OCI-LY1 (cell line): ENCODE measurements around the gene PNPLA8.

Experiments
- H2AFZ ChIP-seq: fragments of 200-600 bp; sonication (generic), shearing (Covaris generic); 2 replicates; pipeline ENCODE4 v1.6.0; 2014; ENCODE audit warnings: antibody characterized with exemption, mild to moderate bottlenecking, low read length
- H3F3A ChIP-seq: fragments of 200-600 bp; sonication (generic), shearing (Covaris generic); 2 replicates; pipeline ENCODE4 v1.6.0; 2014; ENCODE audit warnings: mild to moderate bottlenecking, antibody characterized with exemption, low read length, moderate library complexity; ENCODE audit not compliant: insufficient read depth
- H3K27ac ChIP-seq: fragments of 200-600 bp; sonication (generic); 2 replicates; pipeline ENCODE4 v1.5.1; 2014; ENCODE audit warnings: low read length, mixed run types, mild to moderate bottlenecking, low read depth; ENCODE audit not compliant: poor library complexity, severe bottlenecking
- H3K27me3 ChIP-seq: fragments of 200-600 bp; sonication (generic); 2 replicates; pipeline ENCODE4 v1.6.0; 2014; ENCODE audit warnings: antibody characterized with exemption, mild to moderate bottlenecking, low read length, moderate library complexity; ENCODE audit not compliant: insufficient read depth
- H3K36me3 ChIP-seq: fragments of 200-600 bp; sonication (generic); 2 replicates; pipeline ENCODE4 v1.6.1; 2014; ENCODE audit warnings: mild to moderate bottlenecking, antibody characterized with exemption, low read length, moderate library complexity, mixed read lengths; ENCODE audit not compliant: insufficient read depth
- H3K4me1 ChIP-seq: fragments of 200-600 bp; sonication (generic); 2 replicates; pipeline ENCODE4 v1.5.1; 2014; ENCODE audit warnings: mild to moderate bottlenecking, low read length, moderate library complexity; ENCODE audit not compliant: insufficient read depth, severe bottlenecking
- H3K4me2 ChIP-seq: fragments of 200-600 bp; sonication (generic), shearing (Covaris generic); 2 replicates; pipeline ENCODE4 v1.6.1; 2014; ENCODE audit warnings: low read length
- H3K4me3 ChIP-seq: fragments of 200-600 bp; sonication (generic); 2 replicates; pipeline ENCODE4 v1.5.1; 2014; ENCODE audit warnings: low read length, low read depth, mild to moderate bottlenecking, mixed read lengths; ENCODE audit not compliant: poor library complexity, severe bottlenecking
- H3K79me2 ChIP-seq: fragments of 200-600 bp; shearing (Covaris generic); 2 replicates; pipeline ENCODE4 v1.6.1; 2016; ENCODE audit warnings: mixed run types, low read length, mixed read lengths; ENCODE audit not compliant: insufficient read depth
- H3K9ac ChIP-seq: fragments of 200-600 bp; sonication (generic), shearing (Covaris generic); 2 replicates; pipeline ENCODE4 v1.6.1; 2014; ENCODE audit warnings: mild to moderate bottlenecking, low read length, mixed read lengths
- H3K9me2 ChIP-seq: fragments of 200-600 bp; sonication (generic), shearing (Covaris generic); 2 replicates; pipeline ENCODE4 v1.6.1; 2014; ENCODE audit warnings: low read depth, mild to moderate bottlenecking, low read length, mixed read lengths
- H3K9me3 ChIP-seq: fragments of 200-600 bp; shearing (Covaris generic); 2 replicates; pipeline ENCODE4 v1.6.1; 2014; ENCODE audit warnings: low read length, mixed read lengths
- H4K20me1 ChIP-seq: fragments of 200-600 bp; sonication (generic), shearing (Covaris generic); 2 replicates; pipeline ENCODE4 v1.6.0; 2016; ENCODE audit warnings: mild to moderate bottlenecking, low read length; ENCODE audit not compliant: insufficient read depth
- CTCF ChIP-seq: fragments of 200-600 bp; sonication (generic), shearing (Covaris generic); IDR thresholded peaks from 2 replicates; pipeline ENCODE4 v1.5.1; 2017; ENCODE audit warnings: mild to moderate bottlenecking, antibody characterized with exemption, low read length, moderate library complexity, mixed read lengths
- EZH2 ChIP-seq: fragments of 200-600 bp; sonication (generic), shearing (Covaris generic); IDR thresholded peaks from 2 replicates; pipeline ENCODE4 v1.8.0; 2017; ENCODE audit warnings: borderline replicate concordance, mixed run types, mild to moderate bottlenecking, antibody characterized with exemption, low read length, moderate library complexity, mixed read lengths

Gene PNPLA8

GRCh38 chr7:108436906-108437305 is 89.0 kb downstream of the PNPLA8 start:
- TF ChIP-seq CTCF (no peak), EZH2 (no peak)
- Histone ChIP-seq H3K4me3 (no peak overlapping the region), H3K79me2 (no peaks in the 10 kb centered on the region), H2AFZ (no peak overlapping the region), H3K9me3 (no peaks in the 10 kb centered on the region), H3F3A (no peaks in the 10 kb centered on the region), H3K4me2 (no peak overlapping the region), H3K4me1 (no peaks in the 10 kb centered on the region), H3K27me3 (no peaks in the 10 kb centered on the region; the same call in 1 of the 2 replicates), H3K9ac (no peak overlapping the region), H3K27ac (no peak overlapping the region), H3K9me2 (no peaks in the 10 kb centered on the region), H3K36me3 (no peaks in the 10 kb centered on the region), H4K20me1 (no peaks in the 10 kb centered on the region)

- Histone ChIP-seq H3K9ac (no peak overlapping the region), H3K4me1 (no peaks in the 10 kb centered on the region), H3K27me3 (no peaks in the 10 kb centered on the region; the same call in 1 of the 2 replicates), H2AFZ (no peak overlapping the region), H3K79me2 (no peaks in the 10 kb centered on the region), H4K20me1 (no peaks in the 10 kb centered on the region), H3K9me3 (no peaks in the 10 kb centered on the region), H3K9me2 (no peaks in the 10 kb centered on the region), H3F3A (no peaks in the 10 kb centered on the region), H3K4me2 (no peak overlapping the region), H3K27ac (no peak overlapping the region), H3K36me3 (no peaks in the 10 kb centered on the region), H3K4me3 (no peak overlapping the region)
- TF ChIP-seq CTCF: no peak
- TF ChIP-seq EZH2: no peak
Observed at GRCh38 chr7:108434010-108434409, 91.9 kb downstream of the PNPLA8 start.

GRCh38 chr7:108431099-108431498 is 94.8 kb downstream of the PNPLA8 start:
- H3K4me2 ChIP-seq: no peak overlapping the region
- no peak overlapping the region for H3K4me3 ChIP-seq
- H3K36me3 ChIP-seq: no peaks in the 10 kb centered on the region
- no peaks in the 10 kb centered on the region for H3K4me1 ChIP-seq
- no peak overlapping the region for H3K9ac ChIP-seq
- TF ChIP-seq CTCF: no peak
- H2AFZ ChIP-seq: no peak overlapping the region
- H3K27ac ChIP-seq: no peak overlapping the region
- no peaks in the 10 kb centered on the region for H3K9me2 ChIP-seq
- no peaks in the 10 kb centered on the region; the same call in 1 of the 2 replicates for H3K27me3 ChIP-seq
- no peaks in the 10 kb centered on the region for H4K20me1 ChIP-seq
- no peaks in the 10 kb centered on the region for H3K9me3 ChIP-seq
- no peaks in the 10 kb centered on the region for H3K79me2 ChIP-seq
- H3F3A ChIP-seq: no peaks in the 10 kb centered on the region
